A549 treated with ZK216348 at 1 μM for 4 hours (cell line): ENCODE measurements around the gene KDM8. TPM values are rescaled to one million over a fixed set of nuclear protein-coding genes. Genes with fewer than 3 reads are reported as not detected.

ENCODE experiments used
- total RNA-seq: library from RNA; stranded (reverse); fragments of 200-300 nt; extraction: Qiagen RNA extraction; gene quantifications from 5 replicates; pipeline ENCODE4 v1.2.3, GENCODE V29; 2022; ENCODE audit warnings: low read depth

KDM8 gene
- 1.7 to 3.6 TPM (median 2.4 TPM) in 5 replicates for total RNA-seq

GRCh38 chr16:27203507-27204311 is at the start of gene KDM8:
TSS of gene KDM8 (plus strand) at chr16:27203526. CDS start at chr16:27210124, 6,598 bp downstream.

GRCh38 chr16:27268376-27269299 is 65.3 kb downstream of the KDM8 start, which contains the start of gene NSMCE1:
TSS of gene NSMCE1 (minus strand) at chr16:27268772. CDS start at chr16:27257570, 11,202 bp downstream.

Other genes starting within 250 kb of the KDM8 start
- gene C16orf82, start 136.6 kb upstream of the KDM8 start, total RNA-seq = not detected in 5 replicates
- gene NSMCE1, start 65.2 kb downstream of the KDM8 start, total RNA-seq = 52.7 to 62.7 TPM (median 56.0 TPM) in 5 replicates
- gene IL4R, start 110.4 kb downstream of the KDM8 start, total RNA-seq = 28.9 to 42.1 TPM (median 36.5 TPM) in 5 replicates
- 0.05 TPM in 1 of 5 replicates, not detected in the others for gene IL21R, start 198.6 kb downstream of the KDM8 start, total RNA-seq